Esophagus squamous epithelium (tissue), 4 donors: ENCODE data around the gene ZCWPW1.

ENCODE experiments used
- POLR2A ChIP-seq, 4 donors: fragments of 450-650 bp; IDR thresholded peaks; one replicate each; pipeline ENCODE4 v1.6.1; 2017; ENCODE audit warnings: antibody characterized with exemption in 4 of 4, mild to moderate bottlenecking in 4 of 4, moderate library complexity in 3 of 4
- TF ChIP-seq, protein P1 (sequence below), 6 experiments: fragments of 450-650 bp in 4 of 6; fragments of 200-600 bp in 2 of 6; sonication (generic) in 2 of 6; IDR thresholded peaks; one replicate each; pipeline ENCODE4 v1.5.1; 2016 to 2019; ENCODE audit warnings: antibody characterized with exemption in 6 of 6, mild to moderate bottlenecking in 4 of 6, moderate library complexity in 4 of 6

DNA sequence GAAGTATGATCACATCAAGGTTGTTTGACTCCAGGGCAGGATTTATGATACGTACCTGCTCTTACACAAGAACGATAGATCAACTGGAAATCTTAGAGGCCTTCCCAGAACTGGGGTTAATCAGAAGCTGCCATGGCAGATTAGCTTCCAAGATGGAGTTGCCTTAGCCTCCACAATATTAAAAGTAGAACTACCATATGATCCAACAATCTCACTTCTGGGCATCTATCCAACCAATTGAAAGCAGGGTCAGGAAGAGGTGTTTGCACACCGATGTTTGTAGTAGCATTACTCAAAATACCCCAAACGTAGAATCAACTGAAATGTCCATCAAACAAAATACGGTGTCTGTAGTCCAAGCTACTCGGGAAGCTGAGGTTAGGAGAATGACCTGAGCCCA lies 64.0 kb downstream of the ZCWPW1 start:
- TF ChIP-seq, protein P1, sequence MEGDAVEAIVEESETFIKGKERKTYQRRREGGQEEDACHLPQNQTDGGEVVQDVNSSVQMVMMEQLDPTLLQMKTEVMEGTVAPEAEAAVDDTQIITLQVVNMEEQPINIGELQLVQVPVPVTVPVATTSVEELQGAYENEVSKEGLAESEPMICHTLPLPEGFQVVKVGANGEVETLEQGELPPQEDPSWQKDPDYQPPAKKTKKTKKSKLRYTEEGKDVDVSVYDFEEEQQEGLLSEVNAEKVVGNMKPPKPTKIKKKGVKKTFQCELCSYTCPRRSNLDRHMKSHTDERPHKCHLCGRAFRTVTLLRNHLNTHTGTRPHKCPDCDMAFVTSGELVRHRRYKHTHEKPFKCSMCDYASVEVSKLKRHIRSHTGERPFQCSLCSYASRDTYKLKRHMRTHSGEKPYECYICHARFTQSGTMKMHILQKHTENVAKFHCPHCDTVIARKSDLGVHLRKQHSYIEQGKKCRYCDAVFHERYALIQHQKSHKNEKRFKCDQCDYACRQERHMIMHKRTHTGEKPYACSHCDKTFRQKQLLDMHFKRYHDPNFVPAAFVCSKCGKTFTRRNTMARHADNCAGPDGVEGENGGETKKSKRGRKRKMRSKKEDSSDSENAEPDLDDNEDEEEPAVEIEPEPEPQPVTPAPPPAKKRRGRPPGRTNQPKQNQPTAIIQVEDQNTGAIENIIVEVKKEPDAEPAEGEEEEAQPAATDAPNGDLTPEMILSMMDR (IDR thresholded peaks at IDR 0.05) = no peak
- TF ChIP-seq POLR2A (IDR thresholded peaks at IDR 0.05) = no peak
